Muscle layer of colon (tissue), 2 donors: ENCODE measurements around the gene SPINT1.

Experiments used
- H3K27ac ChIP-seq: one replicate; pipeline ENCODE4 v1.7.0; 2013; ENCODE audit warnings: low read depth, mild to moderate bottlenecking, low read length, moderate library complexity
- H3K27me3 ChIP-seq, 2 donors: one replicate each; pipeline ENCODE4 v1.7.0; 2013; ENCODE audit warnings: low read length in 2 of 2, mild to moderate bottlenecking in 2 of 2; ENCODE audit not compliant: insufficient read depth in 2 of 2, control insufficient read depth in 1 of 2
- H3K36me3 ChIP-seq: one replicate; pipeline ENCODE4 v1.7.0; 2013; ENCODE audit warnings: mild to moderate bottlenecking, low read length; ENCODE audit not compliant: insufficient read depth
- H3K4me1 ChIP-seq: one replicate; pipeline ENCODE4 v1.7.0; 2013; ENCODE audit warnings: mild to moderate bottlenecking, low read length; ENCODE audit not compliant: insufficient read depth
- H3K4me3 ChIP-seq, 2 donors: one replicate each; pipeline ENCODE4 v1.7.0; 2013; ENCODE audit warnings: low read length in 2 of 2, low read depth in 1 of 2, mild to moderate bottlenecking in 1 of 2, moderate library complexity in 1 of 2
- H3K9ac ChIP-seq: one replicate; pipeline ENCODE4 v1.7.0; 2013; ENCODE audit warnings: low read length
- H3K9me3 ChIP-seq: one replicate; pipeline ENCODE4 v1.7.0; 2013; ENCODE audit warnings: mild to moderate bottlenecking, low read length
- donor health status: abdominal sarcoma.
- donor health status: Adenocarcinoma of cecum.

Gene SPINT1

DNA sequence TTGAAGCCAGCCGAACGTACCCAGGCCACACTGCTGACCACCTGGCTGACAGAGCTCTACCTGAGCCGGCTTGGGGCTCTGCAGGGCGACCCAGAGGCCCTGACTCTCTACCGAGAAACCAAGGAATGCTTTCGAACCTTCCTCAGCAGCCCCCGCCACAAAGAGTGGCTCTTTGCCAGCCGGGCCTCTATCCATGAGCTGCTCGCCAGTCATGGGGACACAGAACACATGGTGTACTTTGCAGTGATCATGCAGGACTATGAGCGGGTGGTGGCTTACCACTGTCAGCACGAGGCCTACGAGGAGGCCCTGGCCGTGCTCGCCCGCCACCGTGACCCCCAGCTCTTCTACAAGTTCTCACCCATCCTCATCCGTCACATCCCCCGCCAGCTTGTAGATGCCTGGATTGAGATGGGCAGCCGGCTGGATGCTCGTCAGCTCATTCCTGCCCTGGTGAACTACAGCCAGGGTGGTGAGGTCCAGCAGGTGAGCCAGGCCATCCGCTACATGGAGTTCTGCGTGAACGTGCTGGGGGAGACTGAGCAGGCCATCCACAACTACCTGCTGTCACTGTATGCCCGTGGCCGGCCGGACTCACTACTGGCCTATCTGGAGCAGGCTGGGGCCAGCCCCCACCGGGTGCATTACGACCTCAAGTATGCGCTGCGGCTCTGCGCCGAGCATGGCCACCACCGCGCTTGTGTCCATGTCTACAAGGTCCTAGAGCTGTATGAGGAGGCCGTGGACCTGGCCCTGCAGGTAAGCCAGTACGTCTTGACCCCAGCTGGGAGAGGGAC lies 56.6 kb downstream of the SPINT1 start:
- Histone ChIP-seq H3K9ac (no peak overlapping the region), H3K27ac (no peak overlapping the region), H3K9me3 (no peaks in the 10 kb centered on the region), H3K27me3 (no peaks in the 10 kb centered on the region), H3K4me1 (peaks cover 13% of the 10 kb centered on the region), H3K4me3 (no peak overlapping the region), H3K36me3 (peaks cover 44% of the 10 kb centered on the region)

- Histone ChIP-seq H3K9ac (no peak overlapping the region), H3K27ac (no peak overlapping the region), H3K4me1 (peaks cover 13% of the 10 kb centered on the region), H3K4me3 (no peak overlapping the region), H3K9me3 (no peaks in the 10 kb centered on the region), H3K27me3 (no peaks in the 10 kb centered on the region), H3K36me3 (peaks cover 44% of the 10 kb centered on the region)
Measured at GRCh38 chr15:40901053-40901443, 57.2 kb downstream of the SPINT1 start.

GRCh38 chr15:40902605-40903561 lies 59.0 kb downstream of the SPINT1 start:
- Histone ChIP-seq H3K27ac (no peak overlapping the region), H3K27me3 (no peaks in the 10 kb centered on the region), H3K36me3 (peaks cover 44% of the 10 kb centered on the region), H3K9me3 (no peaks in the 10 kb centered on the region), H3K4me3 (no peak overlapping the region), H3K4me1 (peaks cover 26% of the 10 kb centered on the region), H3K9ac (no peak overlapping the region)

DNA sequence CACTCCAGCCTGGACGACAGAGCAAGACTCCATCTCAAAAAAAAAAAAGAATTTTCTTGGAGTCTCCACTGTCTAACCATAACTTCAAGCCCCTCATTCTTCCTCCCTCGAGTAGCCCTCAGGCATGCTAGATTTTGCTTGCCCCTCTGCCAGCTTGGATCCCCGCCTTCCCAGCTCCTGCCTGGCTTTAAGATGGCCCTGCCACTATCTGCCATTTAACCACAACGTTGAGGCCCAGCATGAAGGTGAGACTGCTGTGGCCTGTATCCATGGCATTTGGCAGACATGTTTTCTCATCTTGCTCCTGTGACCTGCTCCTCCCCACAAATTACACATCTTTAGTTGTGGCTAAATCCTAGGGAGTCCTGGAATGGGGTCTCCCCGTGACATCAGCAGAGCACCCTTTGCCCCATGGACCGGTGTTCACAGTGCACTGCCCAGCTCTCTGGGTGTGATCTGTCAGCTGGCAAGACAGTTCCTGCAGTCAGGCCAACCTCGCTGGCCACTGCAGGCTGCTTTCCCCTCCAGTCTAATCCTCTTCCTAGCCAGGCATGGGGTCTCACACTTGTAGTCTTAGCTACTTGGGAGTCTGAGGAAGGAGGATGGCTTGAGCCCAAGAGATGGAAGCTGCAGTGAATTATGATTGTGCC lies 60.8 kb downstream of the SPINT1 start:
- Histone ChIP-seq H3K9me3 (no peaks in the 10 kb centered on the region), H3K4me1 (peaks cover 26% of the 10 kb centered on the region), H3K27ac (no peak overlapping the region), H3K4me3 (no peak overlapping the region), H3K36me3 (peaks cover 30% of the 10 kb centered on the region), H3K9ac (no peak overlapping the region), H3K27me3 (no peaks in the 10 kb centered on the region)

DNA sequence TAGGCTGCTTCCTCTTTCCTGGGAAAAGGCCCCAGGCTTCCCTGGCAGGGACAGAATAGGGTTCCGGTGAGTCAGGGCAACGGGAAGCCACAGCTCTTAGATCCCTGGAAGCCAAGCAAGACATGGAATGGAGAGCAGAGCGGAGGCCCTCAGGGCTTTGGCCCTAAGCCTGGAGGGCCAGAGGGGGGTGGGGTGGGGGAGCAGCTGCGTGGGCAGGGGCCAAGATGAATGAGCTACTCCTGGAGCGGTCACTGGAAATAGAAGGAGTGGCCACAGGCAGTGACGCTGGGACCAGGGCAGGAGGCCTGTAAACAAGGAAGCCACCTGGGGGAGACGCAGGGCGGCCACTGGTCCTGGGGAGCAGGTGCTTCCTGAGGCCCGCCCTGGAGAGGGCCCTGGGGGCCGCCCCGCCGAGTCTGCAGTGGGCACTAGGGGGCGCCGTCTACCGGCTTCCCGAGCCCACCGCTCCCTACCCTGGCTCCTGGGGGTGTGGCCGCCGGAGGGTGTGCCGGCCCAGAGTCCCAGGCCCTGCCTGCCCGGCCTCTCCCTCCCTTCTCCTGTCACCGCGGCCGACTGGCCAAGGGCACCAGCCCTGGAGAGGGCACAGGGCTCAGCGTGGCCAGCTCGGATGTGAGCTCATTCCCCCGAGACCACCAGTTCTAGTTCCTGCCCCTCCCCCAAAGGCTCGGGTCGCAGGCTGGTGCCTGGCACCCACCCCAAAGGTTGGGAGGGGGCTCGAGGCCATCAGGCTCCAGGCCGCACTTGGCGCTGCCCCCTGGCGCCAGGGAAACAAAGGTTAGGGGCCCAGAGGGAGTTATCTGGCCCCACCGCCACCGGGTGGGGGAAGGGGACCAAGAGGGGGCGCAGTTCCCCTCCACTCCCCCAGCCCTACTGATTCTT lies 62.5 kb downstream of the SPINT1 start:
- peak overlapping the region; percentile 37 for H3K9ac ChIP-seq
- H3K4me1 ChIP-seq = peaks cover 26% of the 10 kb centered on the region
- peaks cover 14% of the 10 kb centered on the region for H3K36me3 ChIP-seq
- H3K27ac ChIP-seq = peak overlapping the region; percentile 78
- peak overlapping the region; percentile 22 to 70 for H3K4me3 ChIP-seq
- no peaks in the 10 kb centered on the region for H3K27me3 ChIP-seq
- H3K9me3 ChIP-seq = no peaks in the 10 kb centered on the region

- H3K4me3 ChIP-seq = peak overlapping the region; percentile 22 to 70
- H3K9me3 ChIP-seq = no peaks in the 10 kb centered on the region
- peak overlapping the region; percentile 78 for H3K27ac ChIP-seq
- peaks cover 26% of the 10 kb centered on the region for H3K4me1 ChIP-seq
- H3K27me3 ChIP-seq = no peaks in the 10 kb centered on the region
- peaks cover 14% of the 10 kb centered on the region for H3K36me3 ChIP-seq
- peak overlapping the region; percentile 37 for H3K9ac ChIP-seq
Measured at GRCh38 chr15:40906991-40907802, 63.3 kb downstream of the SPINT1 start.
